Stimulated activated CD4-positive, alpha-beta T cell treated with anti-CD3 and anti-CD28 coated beads, TNF-alpha, amount 100 ng/mL, for 4 hours (primary cell): Measurements from ENCODE around the gene NAALADL1.

ENCODE experiments used
- DNase-seq, 3 experiments: peaks; one replicate each; pipeline ENCODE4 v3.0.0-alpha.2; 2020; ENCODE audit warnings: low read depth in 3 of 3

NAALADL1 gene, protein sequence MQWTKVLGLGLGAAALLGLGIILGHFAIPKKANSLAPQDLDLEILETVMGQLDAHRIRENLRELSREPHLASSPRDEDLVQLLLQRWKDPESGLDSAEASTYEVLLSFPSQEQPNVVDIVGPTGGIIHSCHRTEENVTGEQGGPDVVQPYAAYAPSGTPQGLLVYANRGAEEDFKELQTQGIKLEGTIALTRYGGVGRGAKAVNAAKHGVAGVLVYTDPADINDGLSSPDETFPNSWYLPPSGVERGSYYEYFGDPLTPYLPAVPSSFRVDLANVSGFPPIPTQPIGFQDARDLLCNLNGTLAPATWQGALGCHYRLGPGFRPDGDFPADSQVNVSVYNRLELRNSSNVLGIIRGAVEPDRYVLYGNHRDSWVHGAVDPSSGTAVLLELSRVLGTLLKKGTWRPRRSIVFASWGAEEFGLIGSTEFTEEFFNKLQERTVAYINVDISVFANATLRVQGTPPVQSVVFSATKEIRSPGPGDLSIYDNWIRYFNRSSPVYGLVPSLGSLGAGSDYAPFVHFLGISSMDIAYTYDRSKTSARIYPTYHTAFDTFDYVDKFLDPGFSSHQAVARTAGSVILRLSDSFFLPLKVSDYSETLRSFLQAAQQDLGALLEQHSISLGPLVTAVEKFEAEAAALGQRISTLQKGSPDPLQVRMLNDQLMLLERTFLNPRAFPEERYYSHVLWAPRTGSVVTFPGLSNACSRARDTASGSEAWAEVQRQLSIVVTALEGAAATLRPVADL

DNA sequence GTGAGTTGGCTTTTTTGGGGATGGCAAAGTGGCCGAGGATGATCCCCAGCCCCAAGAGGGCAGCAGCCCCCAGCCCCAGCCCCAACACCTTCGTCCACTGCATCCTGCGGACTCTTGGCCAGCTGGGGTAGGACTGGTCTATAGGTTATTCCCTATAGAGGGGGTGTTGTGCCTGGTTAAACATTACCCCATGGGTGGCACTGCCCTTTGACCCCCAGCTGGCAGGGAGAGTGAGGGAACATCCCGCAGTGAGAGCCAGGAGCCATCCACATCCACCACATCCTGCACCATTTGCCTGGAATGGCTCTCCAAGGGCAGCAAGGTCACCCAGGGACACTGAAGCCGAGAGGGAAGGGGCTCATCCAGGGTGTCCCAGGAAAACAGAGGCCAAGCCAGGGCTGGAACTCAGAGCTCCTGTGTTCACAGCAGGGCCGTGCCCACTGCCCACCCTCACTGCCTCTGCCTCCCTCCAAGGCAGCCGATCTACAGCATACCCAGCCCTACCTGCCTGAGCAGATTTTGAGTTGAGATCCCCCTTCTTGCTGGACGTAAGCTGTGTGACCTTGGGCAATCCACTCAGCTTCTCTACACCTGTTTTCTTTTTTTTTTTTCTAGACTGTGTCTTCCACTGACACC is at the start of gene NAALADL1:
TSS of gene NAALADL1 (minus strand) at position 135 of the 636 bp plus-strand sequence. CDS start at position 103, 32 bp downstream.
- no peak for DNase-seq

DNA sequence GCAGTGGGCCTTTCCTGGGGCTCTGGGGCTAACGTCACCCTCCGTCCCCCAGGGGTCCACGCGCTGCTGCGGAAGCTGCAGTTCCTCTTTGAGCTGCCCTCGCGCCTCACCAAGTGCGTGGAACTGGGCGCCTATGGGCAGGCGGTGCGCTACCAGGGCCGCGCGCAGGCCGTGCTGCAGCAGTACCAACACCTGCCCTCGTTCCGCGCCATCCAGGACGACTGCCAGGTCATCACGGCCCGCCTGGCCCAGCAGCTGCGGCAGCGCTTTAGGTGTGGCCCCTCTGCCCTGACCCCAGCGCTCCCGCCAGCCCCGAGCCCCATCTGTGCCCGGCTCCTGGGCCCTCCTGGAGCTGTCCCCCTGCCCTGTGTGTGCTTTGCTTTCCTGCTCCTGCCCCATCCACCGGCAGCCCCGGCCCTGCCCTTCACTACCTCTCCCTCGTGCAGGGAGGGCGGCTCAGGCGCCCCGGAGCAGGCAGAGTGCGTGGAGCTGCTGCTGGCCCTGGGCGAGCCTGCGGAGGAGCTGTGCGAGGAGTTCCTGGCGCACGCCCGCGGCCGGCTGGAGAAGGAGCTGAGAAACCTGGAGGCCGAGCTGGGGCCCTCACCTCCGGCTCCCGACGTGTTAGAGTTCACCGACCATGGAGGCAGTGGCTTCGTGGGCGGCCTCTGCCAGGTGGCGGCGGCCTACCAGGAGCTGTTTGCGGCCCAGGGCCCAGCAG is 49.6 kb upstream of the NAALADL1 start:
- no peak for DNase-seq

DNA sequence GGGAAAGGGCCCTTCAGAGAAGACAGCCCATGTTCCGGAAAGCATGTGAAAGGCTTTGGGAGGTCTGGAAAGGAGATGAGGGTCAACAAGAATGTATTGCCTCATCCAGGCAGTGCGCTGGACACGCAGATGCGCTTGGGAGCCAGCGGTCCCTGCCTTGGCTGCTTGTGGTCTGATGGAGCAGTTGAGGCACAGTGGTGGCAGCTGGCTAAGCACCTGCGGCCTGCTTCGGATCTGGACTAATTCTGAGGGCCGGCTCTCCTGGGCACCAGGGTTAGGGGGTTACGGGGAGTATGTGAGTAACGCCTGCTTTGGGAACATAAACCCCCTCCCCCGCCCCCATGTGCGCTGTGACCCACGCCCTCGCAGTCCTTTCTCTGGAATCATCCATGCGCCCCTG is 48.7 kb upstream of the NAALADL1 start:
- no peak for DNase-seq

DNA sequence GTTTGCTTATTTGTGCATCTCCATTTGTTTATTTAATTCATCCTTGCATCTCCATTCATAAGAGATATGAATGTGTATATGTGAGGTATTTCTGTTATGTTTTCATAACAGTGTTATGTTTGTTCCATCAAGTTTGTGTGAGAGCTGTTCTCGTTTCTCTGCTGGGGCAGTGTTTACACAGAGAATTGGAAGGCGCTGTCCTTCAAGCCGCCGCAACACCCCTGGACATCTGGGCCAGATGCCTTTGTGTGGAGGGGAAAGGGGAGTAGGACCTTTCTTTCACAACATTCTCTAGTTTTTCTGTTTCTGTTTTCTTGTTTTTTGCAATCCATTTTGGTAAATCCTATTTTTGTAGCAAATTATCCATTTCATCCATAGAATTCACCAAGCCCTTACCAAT is 46.3 kb upstream of the NAALADL1 start:
- DNase-seq: no peak

DNA sequence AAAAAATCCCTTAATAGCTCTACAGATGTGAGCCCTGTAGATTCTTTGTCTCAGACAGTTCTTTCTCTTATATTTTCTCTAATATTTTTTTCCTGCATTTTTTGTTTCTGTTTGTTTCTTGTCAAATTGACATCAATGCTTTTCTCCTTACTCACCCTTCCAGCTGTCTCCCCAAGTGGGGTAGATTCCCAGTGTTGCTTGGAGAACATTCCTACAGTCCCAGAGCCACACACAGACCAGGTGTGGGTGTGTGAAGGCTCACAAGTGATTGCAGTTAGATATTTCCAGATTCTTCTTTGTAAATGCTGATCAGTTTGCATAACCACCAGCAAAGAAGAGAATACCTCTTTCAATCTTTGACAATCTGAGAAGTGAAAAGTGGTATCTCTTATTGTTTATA is 45.1 kb upstream of the NAALADL1 start:
- no peak for DNase-seq

DNA sequence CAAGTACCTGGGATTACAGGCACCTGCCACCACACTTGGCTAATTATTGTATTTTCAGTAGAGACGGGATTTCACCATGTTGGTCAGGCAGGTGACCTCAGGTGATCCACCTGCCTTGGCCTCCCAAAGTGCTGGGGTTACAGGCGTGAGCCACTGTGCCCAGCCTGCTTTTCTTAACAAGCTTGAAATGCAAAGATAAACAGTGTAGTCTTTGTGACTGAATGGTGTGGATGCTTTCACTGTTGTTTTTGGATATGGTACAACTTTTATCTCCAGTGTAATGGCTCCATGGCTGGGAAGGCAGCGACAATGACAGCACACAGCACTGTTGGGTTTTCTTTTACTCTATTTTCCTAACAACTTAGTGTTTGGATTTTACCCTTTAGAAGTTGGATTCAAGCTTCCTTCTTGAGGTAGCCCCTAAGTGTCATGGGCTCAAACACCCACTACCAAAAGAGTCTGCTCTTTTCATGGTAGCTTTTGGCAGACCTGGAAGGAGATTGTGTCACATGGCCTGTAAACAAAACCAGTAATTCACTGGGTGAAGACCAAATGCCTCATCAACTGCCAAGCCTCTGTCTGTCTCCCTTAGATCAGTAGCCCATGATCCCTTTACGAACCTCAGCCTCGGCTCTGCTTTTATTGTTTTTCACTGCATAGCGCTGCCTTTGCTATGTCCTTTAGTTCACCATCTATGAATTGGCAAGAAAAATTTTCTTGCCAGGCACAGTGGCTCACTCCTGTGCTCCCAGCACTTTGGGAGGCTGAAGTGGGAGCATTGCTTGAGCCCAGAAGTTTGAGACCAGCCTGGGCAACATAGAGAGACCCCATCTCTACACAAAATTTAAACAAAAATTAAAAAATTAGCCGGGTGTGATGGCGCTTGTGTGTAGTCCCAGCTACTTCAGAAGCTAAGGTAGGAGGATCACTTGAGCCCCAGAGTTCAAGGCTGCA is 44.1 kb upstream of the NAALADL1 start:
- no peak for DNase-seq

DNA sequence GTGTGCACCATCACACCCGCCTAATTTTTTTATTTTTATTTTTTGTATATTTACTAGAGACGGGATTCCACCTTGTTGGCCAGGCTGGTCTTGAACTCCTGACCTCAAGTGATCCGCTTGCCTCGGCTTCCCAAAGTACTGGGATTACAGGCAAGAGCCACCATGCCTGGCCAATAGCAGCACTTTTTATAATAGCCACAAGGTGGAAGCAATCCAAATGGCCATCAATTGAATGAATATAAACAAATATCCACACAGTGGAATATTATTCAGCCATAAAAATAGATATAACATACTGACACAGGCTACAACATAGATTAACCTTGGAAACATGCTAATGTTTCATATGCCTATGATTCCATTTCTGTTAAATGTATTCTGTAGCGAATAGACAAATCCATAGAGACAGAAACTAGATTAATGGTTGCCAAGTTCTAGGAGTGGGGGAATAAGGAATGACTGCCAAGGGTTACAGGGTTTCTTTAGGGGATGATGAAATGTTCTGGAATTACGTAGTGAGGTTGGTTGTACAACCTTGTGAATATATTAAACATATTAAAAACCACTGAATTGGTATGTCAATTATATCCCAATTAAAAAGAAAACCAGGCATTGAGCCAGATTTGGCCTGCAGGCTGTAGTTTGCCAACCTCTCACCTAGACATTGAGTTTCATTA is 42.5 kb upstream of the NAALADL1 start:
- no peak for DNase-seq

DNA sequence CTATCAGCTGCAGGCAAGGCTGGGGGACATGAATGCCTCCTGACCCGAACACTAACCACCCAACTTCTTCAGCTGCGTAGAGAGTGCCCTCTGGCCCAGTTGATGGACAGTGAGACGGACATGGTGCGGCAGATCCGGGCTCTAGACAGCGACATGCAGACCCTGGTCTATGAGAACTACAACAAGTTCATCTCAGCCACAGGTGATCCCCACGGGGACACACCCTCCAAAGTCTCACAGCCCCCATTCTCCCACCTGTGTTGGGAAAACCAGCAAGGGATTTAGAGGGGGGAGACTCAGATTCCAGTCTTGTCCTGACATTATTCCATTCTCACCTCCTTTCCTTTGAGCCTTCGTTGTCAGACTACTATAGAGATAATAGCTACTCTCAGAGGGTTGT is 38.6 kb upstream of the NAALADL1 start:
- DNase-seq: no peak

DNA sequence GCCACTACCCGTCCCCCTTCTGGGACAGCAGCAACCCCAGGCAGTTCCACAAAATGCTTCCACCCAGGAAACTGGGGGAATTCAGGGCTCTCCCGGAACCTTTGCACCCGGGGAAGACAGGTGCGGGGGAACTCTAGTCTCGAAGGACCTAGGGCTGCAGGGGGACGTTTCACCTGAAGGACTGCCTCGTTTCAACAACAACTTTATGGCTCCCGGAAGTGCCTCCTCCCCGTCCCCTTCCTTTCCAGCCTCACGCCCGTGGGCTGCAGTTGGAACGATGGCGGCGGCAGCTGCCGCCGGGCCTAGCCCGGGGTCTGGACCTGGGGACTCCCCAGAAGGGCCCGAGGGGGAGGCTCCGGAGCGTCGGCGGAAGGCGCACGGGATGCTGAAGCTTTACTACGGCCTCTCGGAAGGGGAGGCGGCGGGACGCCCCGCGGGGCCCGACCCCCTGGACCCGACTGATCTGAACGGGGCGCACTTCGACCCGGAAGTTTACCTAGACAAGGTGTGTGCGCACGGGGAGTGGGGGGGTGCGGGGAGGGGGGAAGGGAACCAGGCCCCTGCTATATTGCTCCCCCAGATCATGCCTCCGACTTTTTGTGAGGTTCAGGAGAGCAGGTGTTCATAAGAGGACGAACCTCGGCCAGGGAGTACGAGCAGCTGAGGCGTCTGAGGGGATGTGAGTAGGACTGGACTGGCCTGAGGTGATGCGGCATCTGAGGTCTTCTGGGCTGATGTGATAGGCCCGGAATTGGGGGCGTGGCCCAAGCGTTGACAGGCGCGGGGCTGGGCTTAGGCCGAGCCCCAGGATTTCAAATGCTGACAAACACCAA is 37.8 kb upstream of the NAALADL1 start, which contains the start of gene VPS51:
TSS of gene VPS51 (plus strand) at position 241 of the 833 bp plus-strand sequence. CDS start at position 278, 37 bp downstream.
- peak; percentile 67 to 75 (median 68) for DNase-seq

DNA sequence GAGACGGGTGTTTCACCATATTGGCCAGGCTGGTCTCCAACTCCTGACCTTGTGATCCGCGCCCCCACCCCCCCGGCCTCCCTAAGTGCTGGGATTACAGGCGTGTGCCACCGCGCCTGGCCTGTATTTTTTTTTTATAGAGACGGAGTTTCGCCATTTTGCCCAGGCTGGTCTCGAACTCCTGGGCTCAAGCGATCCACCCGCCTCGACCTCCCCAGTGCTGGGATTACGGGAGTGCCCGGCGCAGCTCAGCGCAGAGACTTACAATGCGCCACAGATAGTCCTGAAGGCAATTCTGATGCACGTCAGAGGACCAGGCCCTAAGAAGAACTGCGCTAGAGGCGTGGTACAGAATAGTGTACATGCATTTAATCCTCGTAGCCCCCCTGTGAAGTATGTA is 37.1 kb upstream of the NAALADL1 start:
- no peak for DNase-seq

DNA sequence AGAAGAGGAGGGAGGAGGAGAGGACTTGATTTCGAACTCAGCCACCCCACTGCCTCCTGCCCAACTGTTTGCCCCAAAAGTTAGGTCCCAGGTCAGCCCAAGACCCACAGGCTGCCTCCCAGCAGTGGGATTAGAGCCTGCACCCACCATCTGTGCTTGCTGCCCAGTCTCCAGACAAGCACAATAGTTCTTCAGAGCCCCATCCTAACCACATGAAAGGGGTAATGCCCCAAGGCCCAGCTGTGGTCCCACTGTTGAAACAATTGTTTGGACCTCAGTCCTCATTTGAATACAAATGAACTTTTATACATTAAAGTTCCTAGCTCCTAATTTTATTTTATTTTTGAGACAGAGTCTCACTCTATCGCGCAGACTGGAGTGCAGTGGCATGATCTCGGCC is 32.3 kb upstream of the NAALADL1 start:
- no peak for DNase-seq

DNA sequence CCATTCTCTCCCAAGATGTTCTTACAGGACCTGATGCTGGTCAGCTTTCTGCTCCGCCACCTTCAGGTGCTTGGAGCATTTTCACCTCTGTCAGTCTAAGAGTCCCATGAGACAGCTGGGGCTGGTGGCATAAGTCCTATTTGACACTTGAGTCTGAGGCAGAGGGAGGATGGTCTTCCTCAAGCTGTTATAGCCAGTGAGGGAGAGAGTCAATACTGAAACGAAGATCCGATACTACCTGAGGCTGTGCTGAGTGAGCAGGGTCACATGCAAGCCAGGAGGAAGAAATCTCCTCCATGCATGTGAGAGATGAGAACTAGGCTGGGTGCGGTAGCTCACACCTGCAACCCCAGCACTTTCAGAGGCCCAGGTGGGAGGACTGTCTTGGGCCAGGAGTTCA is 31.3 kb upstream of the NAALADL1 start:
- DNase-seq: no peak

DNA sequence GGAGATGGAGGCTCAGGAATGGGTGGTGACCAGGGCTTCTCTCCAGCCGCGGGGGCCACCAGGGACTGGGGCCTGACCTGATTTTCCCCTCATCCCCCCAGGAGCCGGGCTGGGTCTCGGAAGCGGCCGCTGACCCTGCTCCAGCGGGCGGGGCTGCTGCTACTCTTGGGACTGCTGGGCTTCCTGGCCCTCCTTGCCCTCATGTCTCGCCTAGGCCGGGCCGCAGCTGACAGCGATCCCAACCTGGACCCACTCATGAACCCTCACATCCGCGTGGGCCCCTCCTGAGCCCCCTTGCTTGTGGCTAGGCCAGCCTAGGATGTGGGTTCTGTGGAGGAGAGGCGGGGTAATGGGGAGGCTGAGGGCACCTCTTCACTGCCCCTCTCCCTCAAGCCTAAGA is 29.5 kb upstream of the NAALADL1 start:
- no peak for DNase-seq

DNA sequence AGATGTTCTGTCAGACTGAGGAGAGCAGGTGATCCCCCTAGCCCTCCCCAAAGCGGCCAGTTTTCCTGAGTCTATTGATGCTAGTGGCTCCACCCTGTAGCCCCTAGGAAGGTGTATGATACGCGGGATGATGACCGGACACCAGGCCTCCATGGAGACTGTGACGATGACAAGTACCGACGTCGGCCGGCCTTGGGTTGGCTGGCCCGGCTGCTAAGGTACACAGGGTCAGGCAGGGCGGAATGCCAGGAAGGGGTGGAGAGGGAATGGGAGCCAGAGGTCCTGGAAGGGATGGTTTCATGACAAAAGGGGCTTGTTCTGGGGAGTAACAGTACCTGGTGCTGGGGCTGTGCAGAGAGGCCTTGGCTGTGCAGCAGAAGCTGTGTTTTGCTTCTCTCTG is 28.9 kb upstream of the NAALADL1 start:
- no peak for DNase-seq

DNA sequence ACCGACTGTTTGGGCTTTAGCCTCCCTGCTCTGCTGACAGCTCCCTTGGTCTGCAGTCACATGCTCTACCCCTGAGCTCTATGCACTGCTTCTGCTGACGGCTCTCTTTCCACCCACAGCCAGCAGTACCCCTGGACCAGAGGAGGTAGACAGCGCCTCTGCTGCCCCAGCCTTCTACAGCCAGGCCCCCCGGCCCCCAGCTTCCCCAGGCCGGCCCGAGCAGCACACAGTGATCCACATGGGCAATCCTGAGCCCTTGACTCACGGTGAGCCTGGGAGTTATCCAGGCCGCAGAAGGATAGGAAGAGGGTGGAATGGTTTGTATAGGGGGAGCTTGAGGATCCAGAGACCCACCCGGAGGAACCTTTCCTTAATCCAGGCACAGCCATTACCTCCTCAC is 28.5 kb upstream of the NAALADL1 start:
- DNase-seq: no peak

DNA sequence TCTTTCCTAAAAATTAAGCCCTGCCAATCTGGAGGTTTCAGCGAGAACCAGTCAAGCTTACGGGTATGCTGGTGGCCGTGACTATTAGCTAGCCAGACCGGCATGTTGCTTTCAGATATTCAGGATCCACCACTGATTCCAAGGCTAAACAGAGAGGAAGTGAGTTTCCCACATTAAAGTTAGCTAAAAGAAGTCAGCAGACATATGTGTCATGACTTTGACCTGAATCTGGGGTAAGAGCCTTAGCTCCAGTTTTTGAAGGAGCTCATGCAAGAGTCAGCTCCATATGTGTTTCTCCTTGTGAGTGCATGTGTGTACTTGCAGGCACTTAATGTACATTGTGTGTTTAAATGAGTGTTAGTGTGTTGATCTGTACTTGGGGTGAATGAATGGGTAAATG is 27.1 kb upstream of the NAALADL1 start:
- no peak for DNase-seq

DNA sequence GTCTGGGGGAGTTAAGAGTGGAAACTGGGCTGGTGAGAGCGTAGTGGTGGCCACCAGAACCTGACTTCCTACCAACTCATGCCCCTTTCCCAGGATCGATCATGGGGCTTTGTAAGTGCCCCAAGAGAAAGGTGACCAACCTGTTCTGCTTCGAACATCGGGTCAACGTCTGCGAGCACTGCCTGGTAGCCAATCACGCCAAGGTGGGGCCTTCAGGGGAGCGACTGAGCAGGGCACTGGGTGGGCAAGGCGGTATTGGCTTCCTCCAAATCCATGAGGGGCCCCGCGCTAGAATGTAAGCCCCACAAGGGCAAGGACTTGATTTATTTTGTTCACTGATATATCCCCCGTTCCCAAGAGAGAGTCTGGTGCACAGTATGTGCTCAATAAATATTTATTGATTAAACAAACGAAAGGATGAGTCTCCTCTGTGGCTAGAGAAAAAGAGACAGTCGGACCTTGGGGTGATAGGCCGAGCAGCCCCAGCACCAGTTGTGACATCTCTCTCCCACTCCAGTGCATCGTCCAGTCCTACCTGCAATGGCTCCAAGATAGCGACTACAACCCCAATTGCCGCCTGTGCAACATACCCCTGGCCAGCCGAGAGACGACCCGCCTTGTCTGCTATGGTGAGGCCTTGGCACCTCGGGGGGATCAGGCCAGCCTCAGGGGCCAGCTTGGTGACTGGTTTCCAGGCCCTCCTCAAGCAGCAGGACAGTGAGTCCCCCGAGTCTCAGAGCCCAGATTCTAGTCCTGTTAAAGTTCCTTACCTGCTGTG is 26.4 kb upstream of the NAALADL1 start:
- no peak for DNase-seq

DNA sequence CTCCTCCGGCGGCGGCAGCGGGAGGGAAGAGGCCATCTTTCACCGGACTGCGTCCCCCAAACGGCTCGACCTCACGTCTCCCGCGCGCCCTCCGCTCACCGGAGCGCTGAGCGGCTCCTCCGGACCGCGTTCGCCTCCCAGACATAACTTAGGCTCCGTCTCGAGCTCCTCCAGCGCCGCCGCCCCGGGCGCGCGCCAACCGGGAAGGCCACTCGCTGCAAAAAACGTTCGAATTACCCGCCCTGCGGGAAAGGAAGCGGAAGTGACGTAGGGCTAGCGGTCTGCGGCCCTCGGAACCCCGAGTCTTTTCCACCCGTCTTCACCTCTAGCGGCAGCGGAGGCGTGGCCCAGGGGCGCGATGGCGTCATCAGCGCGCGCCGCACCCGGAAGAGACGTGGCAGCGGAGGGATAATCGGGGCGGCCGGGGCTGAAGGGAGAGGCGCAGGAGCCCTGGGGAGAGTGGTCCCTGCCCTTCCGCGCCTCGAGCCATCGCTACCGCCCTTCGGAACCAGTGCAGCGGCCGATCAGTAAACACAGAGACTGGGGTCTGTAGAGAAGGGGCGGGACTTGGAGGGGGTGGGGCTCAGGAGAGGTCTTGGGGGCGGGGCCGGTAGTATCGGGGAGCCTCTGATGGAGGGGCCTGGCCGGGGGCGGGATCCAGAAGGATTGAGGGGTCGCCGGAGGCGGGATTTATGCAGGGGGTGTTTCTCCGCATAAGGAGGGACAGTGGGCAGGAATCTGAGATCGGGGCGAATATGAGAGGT is 25.7 kb upstream of the NAALADL1 start, which contains the start of the genes CDCA5 and ZFPL1:
TSS of gene CDCA5 (minus strand) at position 207 of the 764 bp plus-strand sequence. CDS start at position 145, 62 bp downstream.
TSS of gene ZFPL1 (plus strand) at position 389 of the 764 bp plus-strand sequence. CDS start 477 bp downstream, outside the sequence.
- peak; percentile 89 to 91 (median 91) for DNase-seq
